KOPT-K1 (cell line): Measurements from ENCODE around the gene MEI1.

ENCODE experiments used
- H3K27ac ChIP-seq: fragments of 200-600 bp; sonication (generic); 2 replicates; pipeline ENCODE4 v1.5.1; 2016; ENCODE audit warnings: antibody characterized with exemption, mild to moderate bottlenecking, low read depth, low read length; ENCODE audit not compliant: poor library complexity, severe bottlenecking
- H3K36me3 ChIP-seq: fragments of 200-600 bp; sonication (generic); 2 replicates; pipeline ENCODE4 v1.5.1; 2017; ENCODE audit warnings: antibody characterized with exemption, mild to moderate bottlenecking, low read length, moderate library complexity; ENCODE audit not compliant: insufficient read depth
- H3K9me3 ChIP-seq: fragments of 200-600 bp; sonication (generic); 2 replicates; pipeline ENCODE4 v1.5.1; 2017; ENCODE audit warnings: antibody characterized with exemption, low read length, mild to moderate bottlenecking; ENCODE audit not compliant: insufficient read depth, poor library complexity, severe bottlenecking

Gene MEI1

DNA sequence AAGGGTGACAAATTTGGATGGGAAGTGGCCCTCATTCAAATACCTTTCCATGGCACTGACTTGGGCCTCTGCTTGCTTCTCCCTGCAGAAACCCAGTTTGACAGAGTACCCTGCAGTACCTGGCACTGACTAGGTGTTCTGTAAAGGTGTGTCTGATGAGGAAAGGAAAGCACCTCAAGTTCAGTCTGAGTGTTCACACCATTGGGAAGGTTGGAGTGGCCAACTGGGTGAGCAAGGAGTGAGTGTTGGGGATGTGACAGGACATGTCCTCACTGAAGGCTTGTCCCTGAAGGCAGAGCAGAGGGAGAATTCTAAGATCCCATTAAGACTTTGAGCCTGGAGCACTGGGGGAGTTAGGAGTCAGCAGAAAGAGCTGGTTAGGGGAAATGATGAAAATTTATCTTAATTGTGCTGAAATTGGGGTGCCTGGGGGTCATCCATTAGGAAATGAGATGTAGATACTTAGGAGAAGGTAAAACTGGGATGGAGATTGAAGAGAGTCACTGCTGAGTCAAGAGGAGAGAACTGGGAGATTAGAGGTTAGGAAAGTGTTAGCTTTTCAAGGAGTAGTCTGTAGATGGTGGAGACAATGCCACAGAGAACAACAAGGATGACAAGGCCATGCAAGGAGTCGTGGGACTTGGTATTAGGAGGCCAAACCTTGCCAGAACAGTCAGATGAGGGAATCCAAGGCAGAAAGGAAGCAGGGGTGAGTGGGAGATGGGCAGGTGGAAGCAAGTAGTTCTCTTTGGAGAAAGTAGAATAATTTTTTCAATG lies 139.7 kb downstream of the MEI1 start:
- Histone ChIP-seq H3K27ac (no peak overlapping the region), H3K9me3 (no peaks in the 10 kb centered on the region), H3K36me3 (peaks cover 86% of the 10 kb centered on the region)

DNA sequence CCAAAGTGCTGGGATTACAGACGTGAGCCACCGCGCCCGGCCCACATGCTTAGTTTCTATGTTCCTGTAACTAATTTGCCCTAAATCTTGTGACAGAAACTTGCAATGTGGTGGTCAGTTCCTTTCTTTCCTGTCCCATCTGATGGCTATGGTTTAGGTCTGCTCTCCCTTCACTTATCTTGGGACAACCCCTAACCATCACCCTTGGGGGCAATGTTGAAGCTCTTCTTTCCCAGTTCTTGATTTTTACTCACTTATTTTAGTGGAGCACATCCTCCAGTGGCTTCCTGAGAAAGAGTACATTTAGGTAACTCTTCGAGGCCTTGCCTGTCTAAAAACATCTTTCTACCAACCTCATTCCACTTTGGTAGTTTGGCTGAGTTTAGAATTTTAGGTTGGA lies 140.9 kb downstream of the MEI1 start:
- peaks cover 90% of the 10 kb centered on the region for H3K36me3 ChIP-seq
- no peak overlapping the region for H3K27ac ChIP-seq
- H3K9me3 ChIP-seq = no peaks in the 10 kb centered on the region

DNA sequence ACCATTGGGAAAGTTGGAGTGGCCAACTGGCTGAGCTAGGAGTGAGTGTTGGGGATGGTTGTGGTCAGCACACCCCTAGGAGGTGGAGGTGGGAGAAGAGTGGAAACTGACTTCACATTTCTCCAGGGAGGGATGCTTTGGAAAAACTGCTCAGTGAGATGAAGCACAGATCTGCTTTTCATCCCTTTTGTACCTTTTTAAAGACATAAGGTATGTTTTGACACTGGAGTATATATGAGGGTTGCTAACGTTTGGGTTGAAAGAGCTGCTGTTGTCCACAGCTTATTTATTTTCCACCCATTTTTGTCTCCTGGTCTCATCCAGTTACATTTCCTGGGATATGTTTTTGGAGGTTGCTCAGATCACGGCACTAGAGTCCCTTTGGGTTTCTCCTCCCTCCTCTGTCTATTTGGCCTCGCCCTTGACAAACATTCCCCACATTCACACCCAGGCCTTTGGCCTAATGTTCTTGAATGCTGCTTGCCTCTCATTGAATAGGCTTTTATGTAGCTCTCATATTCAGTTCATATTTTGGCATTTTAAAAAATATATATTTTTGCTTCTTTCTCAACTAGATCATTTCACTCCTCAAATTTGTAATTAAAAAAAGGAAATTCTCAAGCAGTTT lies 141.9 kb downstream of the MEI1 start:
- Histone ChIP-seq H3K27ac (no peak overlapping the region), H3K36me3 (peaks cover 85% of the 10 kb centered on the region), H3K9me3 (no peaks in the 10 kb centered on the region)

DNA sequence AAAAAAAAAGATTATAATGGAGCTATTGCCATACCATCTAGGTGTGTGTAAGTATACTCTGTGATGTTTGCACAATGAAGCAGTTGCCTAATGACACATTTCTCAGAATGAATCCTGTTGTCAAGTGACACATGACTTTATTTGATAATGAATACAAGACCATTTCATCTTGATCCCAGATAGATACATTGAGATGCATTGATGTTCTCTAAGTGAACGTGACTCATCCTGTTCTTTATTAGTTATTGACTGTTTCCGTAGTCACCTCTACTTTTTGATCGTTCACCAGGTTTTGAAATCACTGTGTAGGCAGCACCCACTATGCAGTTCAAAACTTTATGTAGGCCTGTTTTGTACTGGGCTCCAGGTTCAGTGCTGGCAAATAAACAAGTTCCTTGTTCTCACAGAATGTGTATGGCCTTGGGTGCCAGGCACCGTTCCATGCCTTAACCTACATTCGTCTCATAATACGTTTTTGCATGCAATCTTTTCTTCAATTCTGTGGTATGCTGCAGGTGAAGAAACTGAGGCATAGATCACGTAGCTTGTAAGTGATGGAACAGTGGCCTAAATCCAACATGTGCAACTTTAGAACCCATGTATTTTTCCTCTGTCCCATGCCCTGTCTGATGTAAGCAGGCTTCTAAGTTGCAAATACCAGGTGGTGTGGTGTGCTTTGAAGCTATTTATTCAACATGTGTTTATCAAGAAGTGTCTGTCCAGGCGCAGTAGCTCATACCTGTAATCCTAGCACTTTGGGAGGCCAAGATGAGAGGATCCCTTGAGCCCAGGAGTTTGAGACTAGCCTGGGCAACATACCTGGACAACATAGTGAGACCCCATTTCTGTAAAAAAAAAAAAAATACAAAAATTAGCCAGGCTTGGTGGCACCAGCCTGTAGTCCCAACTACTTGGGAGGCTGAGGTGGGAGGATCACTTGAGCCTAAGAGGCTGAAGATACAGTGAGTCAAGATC lies 144.0 kb downstream of the MEI1 start:
- Histone ChIP-seq H3K27ac (no peak overlapping the region), H3K36me3 (peaks cover 85% of the 10 kb centered on the region)

DNA sequence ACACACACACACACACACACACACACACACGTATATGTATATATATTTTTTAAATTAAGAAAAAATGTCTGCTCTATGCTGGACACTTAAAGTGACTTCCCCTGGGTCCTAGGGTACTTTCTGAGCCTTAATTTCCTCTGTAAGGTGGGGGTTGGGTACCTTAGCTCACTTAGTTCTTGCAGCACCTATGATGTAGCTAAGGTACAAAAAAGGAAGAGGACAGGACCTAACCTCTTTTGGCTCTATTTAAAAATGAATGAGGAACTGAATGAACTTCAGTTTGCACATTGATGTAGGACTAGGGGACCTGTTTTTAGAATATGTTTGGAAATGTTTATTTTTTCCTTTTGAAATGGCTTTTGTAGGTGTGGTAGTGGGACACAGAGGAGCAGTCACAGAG lies 144.7 kb downstream of the MEI1 start:
- H3K9me3 ChIP-seq = no peaks in the 10 kb centered on the region

More for the DNA sequence above, 144.0 kb downstream of the MEI1 start:
- no peaks in the 10 kb centered on the region for H3K9me3 ChIP-seq

DNA sequence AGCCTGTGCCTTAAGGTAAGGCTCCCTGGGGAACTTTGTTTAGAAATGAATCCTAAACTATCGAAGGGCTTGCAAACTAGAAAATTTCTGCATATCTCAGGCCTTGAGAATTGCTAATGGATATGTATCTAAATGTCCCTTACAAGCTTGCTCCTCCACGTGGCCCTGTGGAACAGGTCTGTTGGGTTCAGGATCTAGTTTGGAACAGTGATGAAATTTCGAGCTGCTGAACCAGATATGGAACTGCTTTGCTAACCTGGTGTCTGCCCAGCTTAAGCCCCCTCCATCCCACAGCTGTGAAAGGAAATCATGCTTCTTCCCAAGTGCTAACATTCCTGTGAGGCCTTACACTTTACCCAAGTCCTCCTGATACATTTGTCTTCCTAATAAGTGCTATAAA lies 145.2 kb downstream of the MEI1 start:
- H3K27ac ChIP-seq = no peak overlapping the region
- no peaks in the 10 kb centered on the region for H3K9me3 ChIP-seq
- peaks cover 84% of the 10 kb centered on the region for H3K36me3 ChIP-seq

More for the DNA sequence above, 144.7 kb downstream of the MEI1 start:
- H3K36me3 ChIP-seq = peaks cover 84% of the 10 kb centered on the region
- H3K27ac ChIP-seq = no peak overlapping the region

DNA sequence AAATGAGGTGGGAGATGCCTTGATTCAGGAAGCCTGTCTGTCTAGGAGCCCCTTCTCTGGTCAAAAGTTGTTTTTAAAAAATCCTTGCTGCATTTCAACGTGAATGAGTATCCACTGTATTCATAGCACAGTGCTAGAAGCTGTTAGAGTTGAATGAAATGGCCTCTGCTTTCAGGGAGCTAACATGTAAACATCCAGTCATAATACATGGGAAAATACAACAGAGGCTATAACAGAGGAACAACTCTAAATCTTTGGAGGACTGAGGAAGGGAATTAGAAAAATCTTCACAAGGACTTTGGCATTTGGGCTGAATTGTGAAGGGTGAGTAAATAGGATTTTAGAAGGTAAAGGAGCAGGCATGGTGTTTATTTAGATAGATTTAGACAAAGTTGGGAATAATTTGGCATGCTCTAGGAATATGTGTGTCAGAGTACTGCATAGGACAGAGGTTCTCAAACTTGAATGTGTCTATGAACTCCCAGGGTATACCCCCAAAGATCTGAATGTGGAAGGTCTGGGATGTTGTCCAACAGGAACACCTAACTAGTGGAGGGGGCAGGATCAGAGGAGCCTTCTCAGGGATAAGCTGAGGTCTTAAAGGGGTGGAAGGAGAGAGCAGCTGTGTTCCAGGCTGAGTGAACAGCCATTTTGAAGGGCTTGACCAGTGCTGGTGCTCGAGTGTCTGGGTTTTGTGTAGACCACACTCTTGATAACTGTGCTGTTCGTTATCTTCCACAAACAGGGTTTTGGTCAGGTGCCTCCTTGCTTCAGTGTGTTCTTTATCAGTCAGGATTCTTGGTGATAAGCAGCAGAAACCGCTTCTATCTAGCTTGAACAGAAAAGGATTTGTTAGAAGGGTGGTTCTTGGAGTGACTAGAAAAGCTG lies 146.3 kb downstream of the MEI1 start:
- Histone ChIP-seq H3K36me3 (peaks cover 82% of the 10 kb centered on the region), H3K9me3 (no peaks in the 10 kb centered on the region), H3K27ac (no peak overlapping the region)

DNA sequence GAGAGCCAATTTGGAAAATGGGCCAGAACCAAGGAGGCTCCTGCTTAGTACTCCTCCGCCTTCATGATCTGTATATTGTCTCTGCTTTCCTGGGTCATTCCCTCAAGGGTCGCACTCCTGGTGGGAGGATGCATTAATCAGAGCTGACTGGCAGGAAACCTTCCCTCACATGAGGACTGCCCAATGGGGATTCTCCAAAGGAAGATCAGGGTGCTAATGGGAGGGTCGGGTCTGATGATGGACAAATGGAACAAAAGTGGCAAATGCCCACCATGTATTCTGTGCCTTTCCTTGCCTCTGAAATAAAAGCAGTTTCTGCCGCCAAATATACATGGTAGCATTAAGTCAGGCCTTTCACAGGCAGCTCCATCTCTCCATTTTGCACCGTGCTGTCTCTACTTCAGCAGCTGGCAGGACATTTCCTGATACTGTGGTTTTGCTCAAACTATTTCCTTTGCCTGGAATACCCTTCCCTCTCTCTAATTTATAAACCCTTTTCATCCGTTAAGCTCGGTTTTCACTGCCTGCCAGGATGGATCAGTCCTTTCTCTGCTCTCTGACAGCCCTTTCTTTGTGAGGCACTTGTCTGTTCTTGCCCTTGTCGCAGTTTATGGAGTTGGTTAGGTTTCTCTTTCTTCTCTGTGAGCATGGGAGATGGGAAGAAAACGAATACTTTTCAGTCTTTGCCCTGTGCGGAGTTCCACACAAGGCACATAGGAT lies 147.1 kb downstream of the MEI1 start:
- Histone ChIP-seq H3K27ac (no peak overlapping the region), H3K36me3 (peaks cover 79% of the 10 kb centered on the region), H3K9me3 (no peaks in the 10 kb centered on the region)

DNA sequence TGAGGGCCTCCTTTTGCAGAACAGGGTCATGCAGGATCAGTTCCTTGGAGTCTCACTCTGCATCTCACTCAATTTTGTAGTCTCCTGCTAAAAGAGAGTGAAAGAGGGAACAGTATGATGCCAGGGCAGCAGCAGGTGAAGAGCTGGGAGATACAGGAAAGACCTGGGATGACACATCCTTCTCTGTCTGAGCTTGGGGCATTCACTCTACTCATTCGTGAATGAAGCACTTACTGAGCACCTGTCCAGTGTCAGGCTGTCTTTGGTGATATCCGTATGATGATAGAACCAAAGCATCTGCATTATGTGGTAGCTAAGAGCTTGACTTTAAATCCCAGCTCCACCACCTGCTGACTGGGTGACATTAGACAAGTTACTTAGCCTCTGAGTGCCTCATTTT lies 148.0 kb downstream of the MEI1 start:
- H3K9me3 ChIP-seq = no peaks in the 10 kb centered on the region
- H3K36me3 ChIP-seq = peaks cover 71% of the 10 kb centered on the region
- H3K27ac ChIP-seq = no peak overlapping the region

DNA sequence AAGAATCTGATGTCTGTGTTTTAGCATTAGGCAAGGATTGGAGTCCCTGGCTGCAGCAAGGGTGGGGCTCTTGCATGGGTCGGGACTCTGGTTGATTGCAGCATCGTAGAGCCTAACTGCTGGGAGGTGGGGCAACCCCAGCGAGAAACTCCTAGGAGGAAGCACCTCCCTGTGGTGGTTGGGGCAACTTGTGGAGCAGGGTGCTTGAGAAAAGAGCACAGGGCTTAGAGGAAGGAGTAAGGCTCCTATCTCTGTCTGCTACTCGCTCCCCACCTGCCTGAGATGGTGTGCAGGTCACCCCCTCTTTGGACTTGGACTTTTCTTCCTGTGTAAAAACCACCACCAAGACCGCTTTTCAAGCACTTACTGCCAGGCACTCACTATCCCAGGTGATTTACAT lies 149.2 kb downstream of the MEI1 start:
- Histone ChIP-seq H3K9me3 (no peaks in the 10 kb centered on the region), H3K27ac (no peak overlapping the region), H3K36me3 (peaks cover 64% of the 10 kb centered on the region)
